Heart right ventricle (tissue), 16 donors: Measurements from ENCODE around the gene KCNMA1. TPM values are rescaled to one million over a fixed set of nuclear protein-coding genes. Genes with fewer than 3 reads are reported as not detected.

Experiments
- ATAC-seq, 8 donors: fragments of 200-7000 bp; cut with Tn5 transposase; one replicate each; pipeline ENCODE4 v1.9.1; 2020; ENCODE audit warnings: mild to moderate bottlenecking in 8 of 8, moderate library complexity in 8 of 8, moderate number of reproducible peaks in 1 of 8
- DNase-seq, 2 donors: peaks; one replicate each; pipeline ENCODE4 v3.0.0-alpha.2; 2020
- H3K27ac ChIP-seq, 10 donors: fragments of 200-600 bp; sonication (generic) in 2 of 10; one replicate each; pipeline versions ENCODE4 v1.5.0 to v1.8.0; 2020 to 2022; ENCODE audit warnings: mild to moderate bottlenecking in 3 of 10
- H3K27me3 ChIP-seq, 7 donors: fragments of 200-600 bp; one replicate each; pipeline ENCODE4 v1.8.0; 2021 to 2022; ENCODE audit warnings: mild to moderate bottlenecking in 2 of 7
- H3K36me3 ChIP-seq, 9 donors: fragments of 200-600 bp; sonication (generic) in 1 of 9; one replicate each; pipeline versions ENCODE4 v1.5.0 to v1.8.0; 2020 to 2022; ENCODE audit warnings: mild to moderate bottlenecking in 2 of 9
- H3K4me1 ChIP-seq, 9 donors: fragments of 200-600 bp; sonication (generic) in 1 of 9; one replicate each; pipeline versions ENCODE4 v1.5.0 to v1.8.0; 2020 to 2022; ENCODE audit warnings: mild to moderate bottlenecking in 4 of 9
- H3K4me3 ChIP-seq, 10 donors: fragments of 200-600 bp; sonication (generic) in 2 of 10; one replicate each; pipeline versions ENCODE4 v1.5.0 to v1.8.0; 2020 to 2022; ENCODE audit warnings: mild to moderate bottlenecking in 7 of 10, moderate library complexity in 2 of 10
- H3K9me3 ChIP-seq, 11 donors: fragments of 200-600 bp in 10 of 11; sonication (generic) in 2 of 11; one replicate each; pipeline versions ENCODE4 v1.5.0 to v1.8.0; 2013 to 2022; ENCODE audit warnings: mild to moderate bottlenecking in 2 of 11, control low read depth in 1 of 11, moderate library complexity in 1 of 11
- WGBS, 2 donors: extraction: QIAGEN DNeasy Blood & Tissue Kit; methylation state at CpG; one replicate each; pipeline ENCODE4 v1.1.7; 2013; ENCODE audit warnings: inconsistent platforms in 1 of 2; 5-methylcytosine and 5-hydroxymethylcytosine counted together
- intact Hi-C, 10 donors: fragments of 100-400 bp; cut with DNase I; formaldehyde crosslinking; loops; one replicate each; pipeline versions ENCODE4 v1.11.1 to v1.14.2; 2022
- polyA plus RNA-seq, 2 donors: library from polyadenylated mRNA; stranded (reverse); fragments of 200-250 nt; gene quantifications; one replicate each; pipeline ENCODE4 v1.2.3, GENCODE V29; 2013
- total RNA-seq, 10 donors: library from RNA; stranded (reverse); fragmentation: NEBNext Ultra II Directional in 3 of 10; extraction: Animal tissue kit (Norgen Biotek cat#: 25700) in 3 of 10; gene quantifications; one replicate each; pipeline versions ENCODE4 v1.2.1 to v1.2.4, GENCODE V29; 2021 to 2023
- TF ChIP-seq, protein P1 (sequence below), 9 donors: fragments of 200-600 bp; sonication (generic) in 2 of 9; IDR thresholded peaks; one replicate each; pipeline versions ENCODE4 v1.5.0 to v1.8.0; 2021 to 2022; ENCODE audit warnings: antibody characterized with exemption in 9 of 9, mild to moderate bottlenecking in 5 of 9, moderate library complexity in 1 of 9
- donor health status: Arrhythmogenic right ventricular cardiomyopathy.
- donor health status: ischemic (EF 13 %, LVEDD 7.1; RV severe dilation, severe dysfunction).
- donor health status: healthy with polysubstance abuse.
- donor health status: DM: no; HTN: yes; CAD: no.
- donor health status: DM: no; HTN: no; CAD: no.
- donor health status: ischemic (EF 25% LVEDD 6.9; RV normal size, moderate dysfunction).
- donor health status: ischemic (EF 25% LVEDD 5.7; RV mildly dilated, moderate dysfunction).
- donor health status: healthy.
- donor health status: DM: yes; HTN: yes; CAD: no.
- donor health status: Ischemic cardiomyopathy.
- donor health status: ischemic (EF 35%, LVEDD 5.7; RV mildly dilated, moderate dysfunction).
- donor health status: nonischemic (EF 11% LVEDD 7.7; RV severe dilation, severe dysfunction).
- donor health status: DM: yes; HTN: yes; CAD: no.
- donor health status: PGD.
- donor health status: ischemic (EF 29% LVEDD 5.4; RV normal size, mild dysfunction).
- donor health status: nonischemic (EF 23%, LVEDD 6.1; RV moderate dilation, normal function).

Gene KCNMA1
- total and polyA plus RNA-seq, 12 donors = 0.59 to 5.3 (median 1.6) TPM

DNA sequence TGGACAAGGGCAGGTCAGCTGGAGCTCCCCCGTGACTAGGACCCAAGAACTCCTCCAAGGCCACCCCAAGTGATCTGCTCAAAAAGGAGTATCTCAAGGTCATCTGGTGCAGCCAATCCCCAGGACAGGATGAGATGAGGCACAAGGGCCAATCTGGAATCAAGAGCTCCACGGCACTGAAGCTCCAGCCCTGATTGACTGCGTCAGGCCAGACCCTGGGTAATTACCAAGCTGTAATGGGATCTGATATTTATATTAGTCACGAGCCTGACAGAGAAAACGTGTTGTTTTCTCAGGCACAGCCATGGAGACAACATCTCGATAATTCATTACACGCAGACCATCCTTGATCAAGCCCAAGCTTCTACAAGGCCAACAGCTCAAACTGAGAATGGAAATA is 4.2 kb downstream of the KCNMA1 start:
- Histone ChIP-seq H3K36me3 (no peaks in the 10 kb centered on the region), H3K9me3 (no peaks in the 10 kb centered on the region), H3K4me1 (peaks cover 0 to 16% (median 7%) of the 10 kb centered on the region in 9 donors), H3K27ac (no peak overlapping the region), H3K4me3 (no peak overlapping the region), H3K27me3 (peaks cover 8 to 81% (median 51%) of the 10 kb centered on the region in 7 donors)
- 78 to 79% methylated on average over 7 of the region's 7 CpGs for WGBS, 2 donors
- ATAC-seq = no peak
- DNase-seq = no peak
- intact Hi-C loops = loop anchor here in 1 of 10 donors (10.0 kb wide), 1 partner anchor 139 kb away; no protein-coding TSS in a partner anchor
- TF ChIP-seq, protein P1, sequence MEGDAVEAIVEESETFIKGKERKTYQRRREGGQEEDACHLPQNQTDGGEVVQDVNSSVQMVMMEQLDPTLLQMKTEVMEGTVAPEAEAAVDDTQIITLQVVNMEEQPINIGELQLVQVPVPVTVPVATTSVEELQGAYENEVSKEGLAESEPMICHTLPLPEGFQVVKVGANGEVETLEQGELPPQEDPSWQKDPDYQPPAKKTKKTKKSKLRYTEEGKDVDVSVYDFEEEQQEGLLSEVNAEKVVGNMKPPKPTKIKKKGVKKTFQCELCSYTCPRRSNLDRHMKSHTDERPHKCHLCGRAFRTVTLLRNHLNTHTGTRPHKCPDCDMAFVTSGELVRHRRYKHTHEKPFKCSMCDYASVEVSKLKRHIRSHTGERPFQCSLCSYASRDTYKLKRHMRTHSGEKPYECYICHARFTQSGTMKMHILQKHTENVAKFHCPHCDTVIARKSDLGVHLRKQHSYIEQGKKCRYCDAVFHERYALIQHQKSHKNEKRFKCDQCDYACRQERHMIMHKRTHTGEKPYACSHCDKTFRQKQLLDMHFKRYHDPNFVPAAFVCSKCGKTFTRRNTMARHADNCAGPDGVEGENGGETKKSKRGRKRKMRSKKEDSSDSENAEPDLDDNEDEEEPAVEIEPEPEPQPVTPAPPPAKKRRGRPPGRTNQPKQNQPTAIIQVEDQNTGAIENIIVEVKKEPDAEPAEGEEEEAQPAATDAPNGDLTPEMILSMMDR (IDR thresholded peaks at IDR 0.05) = no peak

DNA sequence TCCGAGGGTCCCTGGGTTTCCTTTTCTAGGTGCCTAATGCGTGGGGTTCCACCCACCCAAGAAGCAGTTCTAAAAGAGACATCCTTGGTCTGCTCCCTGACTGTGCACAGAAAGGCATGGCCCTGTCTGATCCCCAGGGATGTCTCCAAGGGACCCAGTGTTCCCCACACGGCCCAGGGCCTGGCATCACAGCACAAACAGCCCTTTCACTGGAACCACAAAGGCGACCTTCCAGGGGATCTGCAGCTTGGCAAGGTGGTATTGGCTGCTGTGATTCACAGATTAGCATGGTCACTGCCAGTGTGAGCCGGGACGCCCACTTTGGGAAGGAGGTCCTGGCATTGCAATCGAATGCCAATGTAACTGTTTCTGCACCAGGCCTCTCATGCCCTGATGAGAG is 6.4 kb downstream of the KCNMA1 start:
- Histone ChIP-seq H3K4me3 (no peak overlapping the region), H3K9me3 (no peaks in the 10 kb centered on the region), H3K27ac (no peak overlapping the region), H3K27me3 (peaks cover 0 to 65% (median 31%) of the 10 kb centered on the region in 7 donors), H3K4me1 (peaks cover 0 to 7% (median 0%) of the 10 kb centered on the region in 9 donors), H3K36me3 (no peaks in the 10 kb centered on the region)
- WGBS, 2 donors = 81 to 85% methylated on average over 7 of the region's 7 CpGs
- TF ChIP-seq, protein P1 (IDR thresholded peaks at IDR 0.05) = no peak
- ATAC-seq (no peak), DNase-seq (no peak)
- intact Hi-C loops = loop anchor here in 1 of 10 donors (10.0 kb wide), 1 partner anchor 136 kb away; no protein-coding TSS in a partner anchor

DNA sequence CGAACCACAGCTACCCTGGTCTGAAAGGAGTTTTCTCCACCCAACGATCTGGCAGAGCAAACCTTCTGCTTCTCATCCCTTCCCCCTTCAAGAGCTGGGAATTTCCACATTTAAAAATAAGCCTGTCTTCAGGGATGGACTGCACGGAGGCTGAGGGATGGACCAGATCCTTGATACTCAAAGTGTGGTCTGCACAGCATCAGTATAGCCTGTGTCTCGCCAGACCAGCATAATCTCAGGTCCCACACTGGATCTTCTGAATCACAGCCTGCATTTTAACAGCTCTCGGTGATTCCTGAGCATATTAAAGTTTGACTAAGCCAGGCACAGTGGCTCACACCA is 7.1 kb downstream of the KCNMA1 start:
- no peak overlapping the region for H3K27ac ChIP-seq
- TF ChIP-seq, protein P1 (IDR thresholded peaks at IDR 0.05) = no peak
- ATAC-seq (no peak), DNase-seq (no peak)
- WGBS, 2 donors = 76 to 83% methylated on average over 5 of the region's 5 CpGs
- intact Hi-C loops = loop anchor here in 1 of 10 donors (10.0 kb wide), 1 partner anchor 136 kb away; no protein-coding TSS in a partner anchor
- H3K27me3 ChIP-seq = peaks cover 0 to 57% (median 24%) of the 10 kb centered on the region in 7 donors
- H3K36me3 ChIP-seq = no peaks in the 10 kb centered on the region
- H3K9me3 ChIP-seq = no peaks in the 10 kb centered on the region
- H3K4me3 ChIP-seq = no peak overlapping the region
- H3K4me1 ChIP-seq = peaks cover 0 to 5% (median 0%) of the 10 kb centered on the region in 9 donors

DNA sequence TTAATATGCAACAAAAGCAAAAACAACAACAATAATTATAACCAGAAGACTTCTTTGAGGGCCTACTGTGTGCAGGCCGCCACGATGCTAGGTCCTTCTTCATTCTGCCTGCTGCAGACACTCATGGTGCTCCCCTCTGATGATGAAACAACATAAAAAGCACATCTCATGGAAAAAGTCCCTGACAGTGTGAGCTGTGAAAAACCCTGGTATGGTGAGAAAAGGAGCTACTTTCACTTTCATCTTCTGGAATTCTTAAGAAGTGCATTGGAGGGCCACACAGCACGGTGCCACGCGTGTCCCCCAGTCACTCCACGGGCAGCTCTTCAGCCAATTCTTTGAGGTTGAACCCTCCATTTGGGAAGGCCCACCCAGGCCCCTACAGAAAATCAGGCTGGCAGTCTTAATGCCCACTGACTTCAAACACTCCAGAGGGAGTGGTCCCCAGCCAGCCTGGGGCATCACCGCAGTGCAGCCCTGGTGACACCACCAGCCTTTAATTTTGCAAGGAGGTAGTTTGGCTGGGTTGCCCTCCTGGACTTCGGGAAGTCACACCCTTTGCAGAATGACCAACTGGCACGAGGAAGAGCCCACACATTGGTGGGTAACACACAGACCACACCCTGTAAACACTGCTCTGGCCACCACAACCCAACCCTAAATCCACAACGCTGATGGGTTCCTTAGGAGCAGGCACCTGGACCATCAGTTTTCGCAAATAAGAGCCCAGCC is 7.7 kb downstream of the KCNMA1 start:
- Histone ChIP-seq H3K27me3 (peaks cover 0 to 52% (median 18%) of the 10 kb centered on the region in 7 donors), H3K36me3 (no peaks in the 10 kb centered on the region), H3K27ac (no peak overlapping the region), H3K9me3 (no peaks in the 10 kb centered on the region), H3K4me1 (peaks cover 0 to 5% (median 0%) of the 10 kb centered on the region in 9 donors), H3K4me3 (no peak overlapping the region)
- WGBS, 2 donors = 86 to 89% methylated on average over 11 of the region's 11 CpGs
- DNase-seq (no peak), ATAC-seq (no peak)
- intact Hi-C loops = loop anchor here in 1 of 10 donors (10.0 kb wide), 1 partner anchor 135 kb away; no protein-coding TSS in a partner anchor
- TF ChIP-seq, protein P1 (IDR thresholded peaks at IDR 0.05) = no peak
